A673 (cell line): ENCODE measurements around the gene RASAL2. TPM values are rescaled to one million over a fixed set of nuclear protein-coding genes. Genes with fewer than 3 reads are reported as not detected.

ENCODE experiments used
- BruUV-seq: library from RNA; stranded (reverse); fragments of 400-500 nt; replicated peaks from 2 replicates; lab custom pipeline; 2021; lab: Mats Ljungman, UMichigan
- CTCF ChIA-PET: fragments of 300-600 bp; sonication (Branson Sonifier 250); formaldehyde crosslinking; loops from one replicate; lab custom pipeline; 2022; ENCODE audit warnings: antibody characterized with exemption; lab: Charles Lee
- POLR2A ChIA-PET: fragments of 300-600 bp; sonication (Branson Sonifier 250); formaldehyde crosslinking; loops from one replicate; lab custom pipeline; 2022; ENCODE audit warnings: antibody characterized with exemption; ENCODE audit not compliant: low non-redundant PET; lab: Charles Lee
- DNase-seq: peaks from one replicate; pipeline ENCODE4 v3.0.0-alpha.2; 2015; ENCODE audit warnings: low spot score
- H3K27ac ChIP-seq: fragments of 200-600 bp; sonication (generic); 2 replicates; pipeline ENCODE4 v1.5.1; 2016; ENCODE audit warnings: mixed run types, low read depth, mild to moderate bottlenecking, mixed read lengths, antibody characterized with exemption, low read length; ENCODE audit not compliant: poor library complexity, severe bottlenecking
- H3K27me3 ChIP-seq: fragments of 200-600 bp; sonication (generic); replicated peaks from 2 replicates; pipeline ENCODE4 v1.6.1; 2017; ENCODE audit warnings: mixed run types, low read depth, mild to moderate bottlenecking, mixed read lengths, antibody characterized with exemption, low read length; ENCODE audit not compliant: insufficient read depth, poor library complexity
- H3K36me3 ChIP-seq: fragments of 200-600 bp; sonication (generic); 2 replicates; pipeline ENCODE4 v1.6.1; 2016; ENCODE audit warnings: mixed run types, mild to moderate bottlenecking, mixed read lengths, antibody characterized with exemption, low read length; ENCODE audit not compliant: insufficient read depth, poor library complexity, severe bottlenecking
- H3K4me1 ChIP-seq: fragments of 200-600 bp; sonication (generic); 2 replicates; pipeline ENCODE4 v1.6.1; 2017; ENCODE audit warnings: mixed run types, mild to moderate bottlenecking, mixed read lengths, antibody characterized with exemption, low read length; ENCODE audit not compliant: insufficient read depth, poor library complexity, severe bottlenecking
- H3K4me3 ChIP-seq: fragments of 200-600 bp; sonication (generic); 2 replicates; pipeline ENCODE4 v1.5.1; 2016; ENCODE audit warnings: low read depth, mixed run types, mild to moderate bottlenecking, mixed read lengths, low read length; ENCODE audit not compliant: poor library complexity, severe bottlenecking
- H3K9me3 ChIP-seq: fragments of 200-600 bp; sonication (generic); 2 replicates; pipeline ENCODE4 v1.6.1; 2016; ENCODE audit warnings: mixed run types, low read depth, mild to moderate bottlenecking, mixed read lengths, antibody characterized with exemption, low read length; ENCODE audit not compliant: poor library complexity, severe bottlenecking
- EZH2 ChIP-seq: fragments of 200-600 bp; sonication (generic); IDR thresholded peaks from 2 replicates; pipeline ENCODE4 v1.6.1; 2017; ENCODE audit warnings: borderline replicate concordance, low read depth, mild to moderate bottlenecking, mixed read lengths, antibody characterized with exemption, low read length; ENCODE audit not compliant: poor library complexity, severe bottlenecking
- intact Hi-C: fragments of 100-400 bp; cut with micrococcal nuclease; formaldehyde crosslinking; loops from one replicate; pipeline ENCODE4 v1.10.0; 2022; ENCODE audit not compliant: unreplicated experiment
- total RNA-seq: library from RNA; stranded (reverse); gene quantifications from 2 replicates; pipeline ENCODE4 v1.2.3, GENCODE V29; 2021
- TF ChIP-seq, protein P1 (sequence below): fragments of 300-800, 200-600 bp; sonication (generic); conservative IDR thresholded peaks from 2 replicates; pipeline ENCODE4 v1.5.1; 2017; ENCODE audit warnings: low read depth, mild to moderate bottlenecking, antibody characterized with exemption, low read length, moderate library complexity, mixed read lengths

Gene RASAL2
- total RNA-seq, 1 experiment from 2014 or later: 8.3 TPM

GRCh38 chr1:178374016-178374415 lies 280.1 kb downstream of the RASAL2 start:
- CTCF ChIA-PET: no interaction called here
- H3K27ac ChIP-seq: no peak overlapping the region

GRCh38 chr1:178376008-178376407 lies 282.1 kb downstream of the RASAL2 start:
- Histone ChIP-seq H3K27me3 (no peaks in the 10 kb centered on the region), H3K36me3 (no peaks in the 10 kb centered on the region), H3K4me1 (no peaks in the 10 kb centered on the region), H3K27ac (no peak overlapping the region), H3K4me3 (no peak overlapping the region), H3K9me3 (no peaks in the 10 kb centered on the region)
- CTCF ChIA-PET: no interaction called here
- intact Hi-C loops: no loop called here
- DNase-seq: no peak
- BruUV-seq: no TSS peak
- TF ChIP-seq EZH2: no peak
- TF ChIP-seq, protein P1, sequence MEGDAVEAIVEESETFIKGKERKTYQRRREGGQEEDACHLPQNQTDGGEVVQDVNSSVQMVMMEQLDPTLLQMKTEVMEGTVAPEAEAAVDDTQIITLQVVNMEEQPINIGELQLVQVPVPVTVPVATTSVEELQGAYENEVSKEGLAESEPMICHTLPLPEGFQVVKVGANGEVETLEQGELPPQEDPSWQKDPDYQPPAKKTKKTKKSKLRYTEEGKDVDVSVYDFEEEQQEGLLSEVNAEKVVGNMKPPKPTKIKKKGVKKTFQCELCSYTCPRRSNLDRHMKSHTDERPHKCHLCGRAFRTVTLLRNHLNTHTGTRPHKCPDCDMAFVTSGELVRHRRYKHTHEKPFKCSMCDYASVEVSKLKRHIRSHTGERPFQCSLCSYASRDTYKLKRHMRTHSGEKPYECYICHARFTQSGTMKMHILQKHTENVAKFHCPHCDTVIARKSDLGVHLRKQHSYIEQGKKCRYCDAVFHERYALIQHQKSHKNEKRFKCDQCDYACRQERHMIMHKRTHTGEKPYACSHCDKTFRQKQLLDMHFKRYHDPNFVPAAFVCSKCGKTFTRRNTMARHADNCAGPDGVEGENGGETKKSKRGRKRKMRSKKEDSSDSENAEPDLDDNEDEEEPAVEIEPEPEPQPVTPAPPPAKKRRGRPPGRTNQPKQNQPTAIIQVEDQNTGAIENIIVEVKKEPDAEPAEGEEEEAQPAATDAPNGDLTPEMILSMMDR: no peak
- POLR2A ChIA-PET: no interaction called here

More at GRCh38 chr1:178374016-178374415, 280.1 kb downstream of the RASAL2 start:
- DNase-seq: no peak
- no peaks in the 10 kb centered on the region for H3K36me3 ChIP-seq
- no peaks in the 10 kb centered on the region for H3K4me1 ChIP-seq
- intact Hi-C loops: no loop called here
- no peak for TF ChIP-seq EZH2
- TF ChIP-seq, protein P1: no peak
- BruUV-seq: no TSS peak
- POLR2A ChIA-PET: no interaction called here
- H3K4me3 ChIP-seq: no peak overlapping the region
- no peaks in the 10 kb centered on the region for H3K27me3 ChIP-seq
- H3K9me3 ChIP-seq: no peaks in the 10 kb centered on the region

GRCh38 chr1:178379807-178380206 lies 285.9 kb downstream of the RASAL2 start:
- H3K27ac ChIP-seq: no peak overlapping the region
- CTCF ChIA-PET: no interaction called here
- H3K27me3 ChIP-seq: no peaks in the 10 kb centered on the region
- no peaks in the 10 kb centered on the region for H3K4me1 ChIP-seq
- no peak overlapping the region for H3K4me3 ChIP-seq
- intact Hi-C loops: no loop called here
- BruUV-seq: no TSS peak
- H3K9me3 ChIP-seq: no peaks in the 10 kb centered on the region
- TF ChIP-seq EZH2: no peak
- TF ChIP-seq, protein P1: peak; percentile 35; the same call in 1 of the 2 replicates
- POLR2A ChIA-PET: no interaction called here
- DNase-seq: no peak
- H3K36me3 ChIP-seq: no peaks in the 10 kb centered on the region
